HepG2 (cell line): ENCODE results near the gene PRPSAP1. TPM values are rescaled to one million over a fixed set of nuclear protein-coding genes. Genes with fewer than 3 reads are reported as not detected.

ENCODE experiments used
- ATF3 ChIP-seq: sonication (generic); formaldehyde crosslinking; IDR thresholded peaks from 2 replicates; pipeline ENCODE4 v1.4.0; 2020; ENCODE audit warnings: missing genetic modification reagents
- CCDC6 ChIP-seq: sonication (generic); formaldehyde crosslinking; IDR thresholded peaks from 2 replicates; pipeline ENCODE4 v1.8.1; 2022; ENCODE audit warnings: mild to moderate bottlenecking, missing genetic modification reagents, moderate library complexity
- GFI1 ChIP-seq: sonication (generic); formaldehyde crosslinking; IDR thresholded peaks from 2 replicates; pipeline ENCODE4 v1.5.0; 2020; ENCODE audit warnings: missing genetic modification reagents, mild to moderate bottlenecking, borderline replicate concordance
- HMGA1 ChIP-seq: sonication (generic); formaldehyde crosslinking; conservative IDR thresholded peaks from 2 replicates; pipeline ENCODE4 v1.4.0; 2020; ENCODE audit warnings: missing genetic modification reagents
- IRF2 ChIP-seq: IDR thresholded peaks from 2 replicates; pipeline ENCODE4 v1.6.1; 2018; ENCODE audit warnings: missing genetic modification reagents, missing compliant biosample characterization
- JARID2 ChIP-seq: sonication (generic); formaldehyde crosslinking; IDR thresholded peaks from 2 replicates; pipeline ENCODE4 v1.8.1; 2023; ENCODE audit warnings: missing genetic modification reagents, inconsistent platforms; ENCODE audit not compliant: insufficient replicate concordance
- MED1 ChIP-seq: sonication (generic); formaldehyde crosslinking; IDR thresholded peaks from 2 replicates; pipeline ENCODE4 v1.4.0; 2020; ENCODE audit warnings: missing genetic modification reagents
- MTA3 ChIP-seq: sonication (generic); formaldehyde crosslinking; IDR thresholded peaks from 2 replicates; pipeline ENCODE4 v1.4.0; 2020; ENCODE audit warnings: missing genetic modification reagents
- MTF1 ChIP-seq: sonication (generic); formaldehyde crosslinking; IDR thresholded peaks from 2 replicates; pipeline ENCODE4 v1.5.0; 2020; ENCODE audit warnings: missing genetic modification reagents
- NFYC ChIP-seq: IDR thresholded peaks from 2 replicates; pipeline ENCODE4 v1.6.1; 2016; ENCODE audit warnings: missing genetic modification reagents, missing compliant biosample characterization
- NR2C2 ChIP-seq: sonication (generic); formaldehyde crosslinking; IDR thresholded peaks from 2 replicates; pipeline ENCODE4 v1.4.0; 2020; ENCODE audit warnings: missing genetic modification reagents, mild to moderate bottlenecking, moderate library complexity, borderline replicate concordance
- NR3C1 ChIP-seq: sonication (generic); formaldehyde crosslinking; IDR thresholded peaks from 2 replicates; pipeline ENCODE4 v1.4.0; 2020; ENCODE audit warnings: missing genetic modification reagents
- THYN1 ChIP-seq: sonication (generic); formaldehyde crosslinking; IDR thresholded peaks from 2 replicates; pipeline ENCODE4 v1.8.1; 2023; ENCODE audit warnings: low read depth, mild to moderate bottlenecking, moderate library complexity, missing genetic modification reagents, borderline replicate concordance
- ZBTB38 ChIP-seq: sonication (generic); formaldehyde crosslinking; IDR thresholded peaks from 2 replicates; pipeline ENCODE4 v1.5.1; 2020; ENCODE audit warnings: mild to moderate bottlenecking, missing genetic modification reagents
- ZFP36L1 ChIP-seq: sonication (generic); formaldehyde crosslinking; IDR thresholded peaks from 2 replicates; pipeline ENCODE4 v1.8.0; 2022; ENCODE audit warnings: mild to moderate bottlenecking, missing genetic modification reagents, moderate library complexity
- ZMYM2 ChIP-seq: sonication (generic); formaldehyde crosslinking; IDR thresholded peaks from 2 replicates; pipeline ENCODE4 v1.8.0; 2022; ENCODE audit warnings: mild to moderate bottlenecking, missing genetic modification reagents
- ZNF296 ChIP-seq: sonication (generic); formaldehyde crosslinking; conservative IDR thresholded peaks from 2 replicates; pipeline ENCODE4 v1.5.0; 2020; ENCODE audit warnings: mild to moderate bottlenecking, missing genetic modification reagents
- ZNF484 ChIP-seq: sonication (generic); formaldehyde crosslinking; IDR thresholded peaks from 2 replicates; pipeline ENCODE4 v1.5.1; 2020; ENCODE audit warnings: mild to moderate bottlenecking, low read depth, missing genetic modification reagents, borderline replicate concordance
- ZNF589 ChIP-seq: sonication (generic); formaldehyde crosslinking; conservative IDR thresholded peaks from 2 replicates; pipeline ENCODE4 v1.8.0; 2022; ENCODE audit warnings: mild to moderate bottlenecking, moderate library complexity, missing genetic modification reagents
- ZNF790 ChIP-seq: sonication (generic); formaldehyde crosslinking; IDR thresholded peaks from 2 replicates; pipeline ENCODE4 v1.8.0; 2022; ENCODE audit warnings: missing genetic modification reagents, mild to moderate bottlenecking, borderline replicate concordance
- polyA plus RNA-seq, 8 experiments: library from polyadenylated mRNA; depleted of rRNA in 3 of 8; stranded (reverse) in 7 of 8; unstranded in 1 of 8; fragments of >200 nt; fragmentation: Illumina TruSeq in 4 of 8; extraction: Trizol in 4 of 8; gene quantifications; 2 replicates each; pipeline versions ENCODE4 v1.2.1 to v1.2.3, GENCODE V29; 2011 to 2016; ENCODE audit warnings: low read depth in 4 of 8, missing spikeins in 1 of 8, mixed read lengths in 1 of 8; ENCODE audit not compliant: insufficient read depth in 1 of 8
- total RNA-seq, 5 experiments: library from RNA; depleted of rRNA; stranded (reverse); fragments of >200 nt; fragmentation: Illumina TruSeq; extraction: Trizol; gene quantifications; 2 replicates each; pipeline ENCODE4 v1.2.3, GENCODE V29; 2016; ENCODE audit warnings: low read depth in 1 of 5
- TF ChIP-seq, protein P1 (sequence below): sonication (generic); formaldehyde crosslinking; IDR thresholded peaks from 2 replicates; pipeline ENCODE4 v1.4.0; 2020; ENCODE audit warnings: missing genetic modification reagents, borderline replicate concordance
- TF ChIP-seq, protein P2 (sequence below): sonication (generic); formaldehyde crosslinking; conservative IDR thresholded peaks from 2 replicates; pipeline ENCODE4 v1.4.0; 2020; ENCODE audit warnings: missing genetic modification reagents
- TF ChIP-seq, protein P3 (sequence below): IDR thresholded peaks from 2 replicates; pipeline ENCODE4 v1.6.1; 2016

Gene PRPSAP1
- total and polyA plus RNA-seq, 2 of the 13 experiments (the other 11 are each of a cell fraction or from before 2014, with no cell fraction given): 91.1 to 314 TPM

DNA sequence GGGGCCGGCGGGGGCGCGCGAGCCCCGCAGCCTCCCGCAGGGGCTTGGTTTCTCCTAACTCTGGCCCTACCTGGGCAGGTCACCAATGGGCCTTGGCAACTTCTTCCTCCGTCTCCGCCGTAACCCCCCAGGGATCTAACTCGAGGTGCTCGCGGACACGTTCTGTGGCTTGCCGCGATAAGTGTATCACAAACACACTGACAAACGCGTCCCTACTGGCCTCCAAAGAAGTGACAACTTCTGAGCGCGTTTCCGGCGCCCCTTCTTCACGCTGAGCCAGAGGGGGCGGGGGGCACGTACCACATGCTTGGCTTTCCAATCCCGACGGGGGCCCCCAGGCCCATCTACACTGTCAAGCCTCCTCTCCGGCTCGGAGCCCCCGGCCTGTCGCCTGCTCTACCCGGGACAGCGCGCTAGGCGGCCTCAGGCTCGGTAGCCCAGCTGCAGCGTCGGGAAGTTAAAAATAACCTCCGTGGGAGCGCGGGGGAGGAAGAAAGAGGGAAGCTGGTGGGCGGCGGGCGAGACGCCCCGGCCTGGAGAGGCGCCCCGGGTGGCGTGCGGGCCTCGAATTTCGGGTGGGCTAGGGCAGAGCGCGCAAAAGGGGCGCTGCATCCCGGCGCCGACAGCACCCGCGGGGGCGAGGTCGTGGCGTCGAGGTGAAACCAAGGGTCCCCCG is 30.0 kb upstream of the PRPSAP1 start (continued):
- TF ChIP-seq ZNF296 (CRISPR knock-in tag) (no peak; the same call in 1 of the 2 replicates), THYN1 (CRISPR knock-in tag) (no peak), NFYC (CRISPR knock-in tag) (no peak), MED1 (CRISPR knock-in tag) (peak; percentile 23; the same call in 1 of the 2 replicates), ZBTB38 (CRISPR knock-in tag) (no peak), ZNF790 (CRISPR knock-in tag) (no peak), IRF2 (CRISPR knock-in tag) (0 out of 2 replicates have a peak, but pooled peaks have one; percentile 10), ZMYM2 (CRISPR knock-in tag) (no peak), ZNF589 (CRISPR knock-in tag) (0 out of 2 replicates have a peak, but pooled peaks have one; percentile 63), GFI1 (peak; percentile 71; the same call in 1 of the 2 replicates), CCDC6 (CRISPR knock-in tag) (no peak), HMGA1 (no peak), MTF1 (CRISPR knock-in tag) (no peak), NR2C2 (CRISPR knock-in tag) (no peak; the same call in 1 of the 2 replicates), MTA3 (no peak), ATF3 (CRISPR knock-in tag) (peak; percentile 24), ZNF484 (CRISPR knock-in tag) (0 out of 2 replicates have a peak, but pooled peaks have one; percentile 46), ZFP36L1 (CRISPR knock-in tag) (no peak), NR3C1 (no peak), JARID2 (CRISPR knock-in tag) (peak; percentile 50)
- TF ChIP-seq, protein P1, sequence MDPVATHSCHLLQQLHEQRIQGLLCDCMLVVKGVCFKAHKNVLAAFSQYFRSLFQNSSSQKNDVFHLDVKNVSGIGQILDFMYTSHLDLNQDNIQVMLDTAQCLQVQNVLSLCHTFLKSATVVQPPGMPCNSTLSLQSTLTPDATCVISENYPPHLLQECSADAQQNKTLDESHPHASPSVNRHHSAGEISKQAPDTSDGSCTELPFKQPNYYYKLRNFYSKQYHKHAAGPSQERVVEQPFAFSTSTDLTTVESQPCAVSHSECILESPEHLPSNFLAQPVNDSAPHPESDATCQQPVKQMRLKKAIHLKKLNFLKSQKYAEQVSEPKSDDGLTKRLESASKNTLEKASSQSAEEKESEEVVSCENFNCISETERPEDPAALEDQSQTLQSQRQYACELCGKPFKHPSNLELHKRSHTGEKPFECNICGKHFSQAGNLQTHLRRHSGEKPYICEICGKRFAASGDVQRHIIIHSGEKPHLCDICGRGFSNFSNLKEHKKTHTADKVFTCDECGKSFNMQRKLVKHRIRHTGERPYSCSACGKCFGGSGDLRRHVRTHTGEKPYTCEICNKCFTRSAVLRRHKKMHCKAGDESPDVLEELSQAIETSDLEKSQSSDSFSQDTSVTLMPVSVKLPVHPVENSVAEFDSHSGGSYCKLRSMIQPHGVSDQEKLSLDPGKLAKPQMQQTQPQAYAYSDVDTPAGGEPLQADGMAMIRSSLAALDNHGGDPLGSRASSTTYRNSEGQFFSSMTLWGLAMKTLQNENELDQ: 0 out of 2 replicates have a peak, but pooled peaks have one; percentile 44
- TF ChIP-seq, protein P2, sequence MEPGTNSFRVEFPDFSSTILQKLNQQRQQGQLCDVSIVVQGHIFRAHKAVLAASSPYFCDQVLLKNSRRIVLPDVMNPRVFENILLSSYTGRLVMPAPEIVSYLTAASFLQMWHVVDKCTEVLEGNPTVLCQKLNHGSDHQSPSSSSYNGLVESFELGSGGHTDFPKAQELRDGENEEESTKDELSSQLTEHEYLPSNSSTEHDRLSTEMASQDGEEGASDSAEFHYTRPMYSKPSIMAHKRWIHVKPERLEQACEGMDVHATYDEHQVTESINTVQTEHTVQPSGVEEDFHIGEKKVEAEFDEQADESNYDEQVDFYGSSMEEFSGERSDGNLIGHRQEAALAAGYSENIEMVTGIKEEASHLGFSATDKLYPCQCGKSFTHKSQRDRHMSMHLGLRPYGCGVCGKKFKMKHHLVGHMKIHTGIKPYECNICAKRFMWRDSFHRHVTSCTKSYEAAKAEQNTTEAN: 0 out of 2 replicates have a peak, but pooled peaks have one; percentile 9
- TF ChIP-seq, protein P3, sequence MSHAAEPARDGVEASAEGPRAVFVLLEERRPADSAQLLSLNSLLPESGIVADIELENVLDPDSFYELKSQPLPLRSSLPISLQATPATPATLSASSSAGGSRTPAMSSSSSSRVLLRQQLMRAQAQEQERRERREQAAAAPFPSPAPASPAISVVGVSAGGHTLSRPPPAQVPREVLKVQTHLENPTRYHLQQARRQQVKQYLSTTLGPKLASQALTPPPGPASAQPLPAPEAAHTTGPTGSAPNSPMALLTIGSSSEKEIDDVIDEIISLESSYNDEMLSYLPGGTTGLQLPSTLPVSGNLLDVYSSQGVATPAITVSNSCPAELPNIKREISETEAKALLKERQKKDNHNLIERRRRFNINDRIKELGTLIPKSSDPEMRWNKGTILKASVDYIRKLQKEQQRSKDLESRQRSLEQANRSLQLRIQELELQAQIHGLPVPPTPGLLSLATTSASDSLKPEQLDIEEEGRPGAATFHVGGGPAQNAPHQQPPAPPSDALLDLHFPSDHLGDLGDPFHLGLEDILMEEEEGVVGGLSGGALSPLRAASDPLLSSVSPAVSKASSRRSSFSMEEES (CRISPR knock-in tag): peak; percentile 19; the same call in 1 of the 2 replicates
